ENCODE data around the gene CCK. TPM values are rescaled to one million over a fixed set of nuclear protein-coding genes. Genes with fewer than 3 reads are reported as not detected.

CCK gene
- total RNA-seq, 2 donors from 2014 or later: not detected

- no peak for DNase-seq
- 82 to 88% methylated on average over 12 of the region's 12 CpGs for WGBS, 2 donors
- Histone ChIP-seq H3K27ac (no peak overlapping the region), H3K4me3 (no peak overlapping the region), H3K36me3 (replicated peaks in 1 of 2; ENCODE audit: insufficient read depth in 1 of 2, low read depth in 2 of 2) (peaks cover 0 to 9% of the 10 kb centered on the region in 2 donors), H3K9me3 (no peaks in the 10 kb centered on the region), H3K4me1 (no peaks in the 10 kb centered on the region), H3K27me3 (no peaks in the 10 kb centered on the region)
- ATAC-seq: no peak
- intact Hi-C loops (cut with DNase I): loop anchor here (10.0 kb wide), 1 partner anchor 310 kb away; no protein-coding TSS in a partner anchor
- TF ChIP-seq, protein P1, sequence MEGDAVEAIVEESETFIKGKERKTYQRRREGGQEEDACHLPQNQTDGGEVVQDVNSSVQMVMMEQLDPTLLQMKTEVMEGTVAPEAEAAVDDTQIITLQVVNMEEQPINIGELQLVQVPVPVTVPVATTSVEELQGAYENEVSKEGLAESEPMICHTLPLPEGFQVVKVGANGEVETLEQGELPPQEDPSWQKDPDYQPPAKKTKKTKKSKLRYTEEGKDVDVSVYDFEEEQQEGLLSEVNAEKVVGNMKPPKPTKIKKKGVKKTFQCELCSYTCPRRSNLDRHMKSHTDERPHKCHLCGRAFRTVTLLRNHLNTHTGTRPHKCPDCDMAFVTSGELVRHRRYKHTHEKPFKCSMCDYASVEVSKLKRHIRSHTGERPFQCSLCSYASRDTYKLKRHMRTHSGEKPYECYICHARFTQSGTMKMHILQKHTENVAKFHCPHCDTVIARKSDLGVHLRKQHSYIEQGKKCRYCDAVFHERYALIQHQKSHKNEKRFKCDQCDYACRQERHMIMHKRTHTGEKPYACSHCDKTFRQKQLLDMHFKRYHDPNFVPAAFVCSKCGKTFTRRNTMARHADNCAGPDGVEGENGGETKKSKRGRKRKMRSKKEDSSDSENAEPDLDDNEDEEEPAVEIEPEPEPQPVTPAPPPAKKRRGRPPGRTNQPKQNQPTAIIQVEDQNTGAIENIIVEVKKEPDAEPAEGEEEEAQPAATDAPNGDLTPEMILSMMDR (IDR thresholded peaks at IDR 0.05): no peak
- TF ChIP-seq POLR2A (IDR thresholded peaks at IDR 0.05): no peak
Measured at GRCh38 chr3:42224658-42225421, 41.1 kb downstream of the CCK start.

GRCh38 chr3:42224178-42224577, 41.8 kb downstream of the CCK start:
- no peak for DNase-seq
- Histone ChIP-seq H3K9me3 (no peaks in the 10 kb centered on the region), H3K27me3 (no peaks in the 10 kb centered on the region), H3K36me3 (replicated peaks in 1 of 2; ENCODE audit: insufficient read depth in 1 of 2, low read depth in 2 of 2) (peaks cover 0 to 12% of the 10 kb centered on the region in 2 donors), H3K4me1 (no peaks in the 10 kb centered on the region), H3K27ac (no peak overlapping the region), H3K4me3 (no peak overlapping the region)
- intact Hi-C loops (cut with DNase I): loop anchor here (10.0 kb wide), 1 partner anchor 311 kb away; no protein-coding TSS in a partner anchor
- TF ChIP-seq, protein P1 (IDR thresholded peaks at IDR 0.05): no peak
- TF ChIP-seq POLR2A (IDR thresholded peaks at IDR 0.05): no peak
- ATAC-seq: no peak
- 81 to 91% methylated on average over 8 to 9 of the region's 9 CpGs for WGBS, 2 donors

DNA sequence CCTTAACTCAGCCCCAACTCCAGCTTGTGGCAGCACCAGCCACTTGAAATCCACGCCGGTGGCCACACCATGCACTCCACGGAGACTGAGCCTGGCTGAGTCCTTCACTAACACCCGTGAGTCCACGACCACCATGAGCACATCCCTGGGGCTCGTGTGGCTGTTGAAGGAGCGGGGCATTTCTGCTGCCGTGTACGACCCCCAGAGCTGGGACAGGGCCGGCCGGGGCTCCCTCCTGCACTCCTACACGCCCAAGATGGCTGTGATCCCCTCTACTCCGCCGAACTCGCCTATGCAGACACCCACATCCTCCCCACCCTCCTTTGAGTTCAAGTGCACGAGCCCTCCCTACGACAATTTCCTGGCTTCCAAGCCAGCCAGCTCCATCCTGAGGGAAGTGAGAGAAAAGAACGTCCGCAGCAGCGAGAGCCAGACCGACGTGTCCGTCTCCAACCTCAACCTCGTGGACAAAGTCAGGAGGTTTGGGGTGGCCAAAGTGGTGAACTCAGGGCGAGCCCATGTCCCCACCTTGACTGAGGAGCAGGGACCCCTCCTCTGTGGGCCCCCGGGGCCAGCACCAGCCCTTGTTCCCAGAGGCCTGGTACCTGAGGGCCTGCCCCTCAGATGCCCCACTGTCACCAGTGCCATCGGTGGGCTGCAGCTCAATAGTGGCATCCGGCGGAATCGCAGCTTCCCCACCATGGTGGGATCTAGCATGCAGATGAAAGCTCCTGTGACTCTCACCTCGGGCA, 42.9 kb downstream of the CCK start:
- DNase-seq (no peak), ATAC-seq (no peak)
- Histone ChIP-seq H3K27ac (no peak overlapping the region), H3K9me3 (no peaks in the 10 kb centered on the region), H3K36me3 (replicated peaks in 1 of 2; ENCODE audit: insufficient read depth in 1 of 2, low read depth in 2 of 2) (peaks cover 0 to 12% of the 10 kb centered on the region in 2 donors), H3K4me1 (no peaks in the 10 kb centered on the region), H3K27me3 (no peaks in the 10 kb centered on the region), H3K4me3 (no peak overlapping the region)
- 87 to 93% methylated on average over 23 to 31 of the region's 31 CpGs for WGBS, 2 donors
- TF ChIP-seq, protein P1 (IDR thresholded peaks at IDR 0.05): no peak
- TF ChIP-seq POLR2A (IDR thresholded peaks at IDR 0.05): no peak
- intact Hi-C loops (cut with DNase I): loop anchor here (10.0 kb wide), 1 partner anchor 312 kb away; no protein-coding TSS in a partner anchor

- no peaks in the 10 kb centered on the region for H3K27me3 ChIP-seq
- H3K4me3 ChIP-seq: no peak overlapping the region
- H3K36me3 ChIP-seq (replicated peaks in 1 of 2; ENCODE audit: insufficient read depth in 1 of 2, low read depth in 2 of 2): peaks cover 0 to 12% of the 10 kb centered on the region in 2 donors
- H3K27ac ChIP-seq: no peak overlapping the region
- 88 to 94% methylated on average over 17 of the region's 17 CpGs for WGBS, 2 donors
- no peak for DNase-seq
- TF ChIP-seq POLR2A (IDR thresholded peaks at IDR 0.05): no peak
- TF ChIP-seq, protein P1 (IDR thresholded peaks at IDR 0.05): no peak
- intact Hi-C loops (cut with DNase I): loop anchor here (10.0 kb wide), 1 partner anchor 314 kb away; no protein-coding TSS in a partner anchor
- H3K4me1 ChIP-seq: no peaks in the 10 kb centered on the region
- H3K9me3 ChIP-seq: no peaks in the 10 kb centered on the region
- no peak for ATAC-seq
Measured at GRCh38 chr3:42220436-42221121, 45.4 kb downstream of the CCK start.
